GM12878 (cell line): ENCODE measurements around the gene AKT1. TPM values are rescaled to one million over a fixed set of nuclear protein-coding genes. Genes with fewer than 3 reads are reported as not detected.

Experiments
- ATAC-seq: fragments of 200-7000 bp; cut with Tn5 transposase; 3 replicates; pipeline ENCODE4 v1.9.1; 2020; ENCODE audit warnings: mild to moderate bottlenecking, moderate library complexity
- BruUV-seq: library from RNA; stranded (reverse); fragments of 400-500 nt; replicated peaks from 2 replicates; lab custom pipeline; 2021; lab: Mats Ljungman, UMichigan
- CTCF ChIA-PET: fragments of 300-600 bp; sonication (Branson Sonifier 250); formaldehyde crosslinking; extraction: SDS; loops from one replicate; lab custom pipeline; 2021; ENCODE audit warnings: inconsistent platforms; lab: Yijun Ruan, JAX
- POLR2A ChIA-PET: fragments of 350-600 bp; formaldehyde crosslinking; extraction: SDS; loops from one replicate; lab custom pipeline; 2021; ENCODE audit warnings: inconsistent platforms; lab: Charles Lee
- RAD21 ChIA-PET: fragments of 300-600 bp; sonication (Branson Sonifier 250); formaldehyde crosslinking; loops from one replicate; lab custom pipeline; 2023; ENCODE audit warnings: antibody characterized with exemption; ENCODE audit not compliant: unreplicated experiment; lab: Charles Lee
- SMC1A ChIA-PET: fragments of 300-600 bp; sonication (Branson Sonifier 250); formaldehyde crosslinking; loops from one replicate; lab custom pipeline; 2023; ENCODE audit not compliant: unreplicated experiment, uncharacterized antibody; lab: Charles Lee
- DNase-seq: peaks from one replicate; pipeline ENCODE4 v3.0.0-alpha.2; 2011; ENCODE audit warnings: low read depth, low spot score
- FAIRE-seq: peaks from 3 replicates; lab custom pipeline; 2011; peaks lifted over from hg19 to GRCh38; lab: Jason Lieb, UNC
- H2AFZ ChIP-seq: 2 replicates; pipeline ENCODE4 v1.6.0; 2011; ENCODE audit warnings: low read depth, low read length, control low read depth; ENCODE audit not compliant: control insufficient read depth
- H3K27ac ChIP-seq: 2 replicates; pipeline ENCODE4 v1.5.1; 2011; ENCODE audit warnings: control low read depth; ENCODE audit not compliant: control insufficient read depth, insufficient read depth
- H3K27me3 ChIP-seq, 2 experiments: replicated peaks in 1 of 2; 2 replicates each; pipeline versions ENCODE4 v1.6.0 to v1.6.1; 2011; ENCODE audit warnings: low read length in 1 of 2; ENCODE audit not compliant: control insufficient read depth in 2 of 2, insufficient read depth in 2 of 2
- H3K36me3 ChIP-seq, 2 experiments: 2 replicates each; pipeline ENCODE4 v1.5.1; 2011; ENCODE audit warnings: low read length in 1 of 2; ENCODE audit not compliant: control insufficient read depth in 2 of 2, insufficient read depth in 2 of 2
- H3K4me1 ChIP-seq: 2 replicates; pipeline ENCODE4 v1.6.1; 2011; ENCODE audit warnings: mild to moderate bottlenecking, low read length, moderate library complexity, mixed read lengths; ENCODE audit not compliant: control insufficient read depth, insufficient read depth
- H3K4me2 ChIP-seq: 2 replicates; pipeline ENCODE4 v1.6.0; 2011; ENCODE audit warnings: control low read depth; ENCODE audit not compliant: control insufficient read depth, insufficient read depth
- H3K4me3 ChIP-seq: fragments of 200-600 bp; sonication (generic); 2 replicates; pipeline ENCODE4 v1.5.1; 2016
- H3K79me2 ChIP-seq: 2 replicates; pipeline ENCODE4 v1.6.0; 2011; ENCODE audit warnings: low read length; ENCODE audit not compliant: control insufficient read depth, insufficient read depth
- H3K9ac ChIP-seq: 2 replicates; pipeline ENCODE4 v1.8.0; 2011; ENCODE audit warnings: low read length, control low read depth, mixed read lengths; ENCODE audit not compliant: control insufficient read depth, insufficient read depth
- H3K9me3 ChIP-seq: replicated peaks from 3 replicates; pipeline ENCODE4 v1.5.1; 2011; ENCODE audit warnings: mild to moderate bottlenecking, low read length; ENCODE audit not compliant: control insufficient read depth, insufficient read depth
- H4K20me1 ChIP-seq: 2 replicates; pipeline ENCODE4 v1.6.0; 2011; ENCODE audit not compliant: control insufficient read depth, insufficient read depth
- CEBPB ChIP-seq, 2 experiments: fragments of 150-350 bp in 1 of 2; IDR thresholded peaks; 2 replicates each; pipeline ENCODE4 v1.6.1; 2012 to 2014; ENCODE audit warnings: low read depth in 2 of 2, low read length in 2 of 2, borderline replicate concordance in 1 of 2, inconsistent platforms in 1 of 2
- CHD1 ChIP-seq: IDR thresholded peaks from 2 replicates; pipeline ENCODE4 v1.6.1; 2012; ENCODE audit warnings: low read depth, low read length, improper control_type of control experiment
- CUX1 ChIP-seq: IDR thresholded peaks from 2 replicates; pipeline ENCODE4 v1.6.1; 2012; ENCODE audit warnings: improper control_type of control experiment, low read depth, low read length; ENCODE audit not compliant: insufficient replicate concordance
- FOXK2 ChIP-seq: fragments of 450-650 bp; IDR thresholded peaks from 2 replicates; pipeline ENCODE4 v1.6.1; 2017; ENCODE audit warnings: mild to moderate bottlenecking, moderate library complexity
- HDAC6 ChIP-seq: fragments of 200-600 bp; sonication (generic); IDR thresholded peaks from one replicate; pipeline ENCODE4 v1.8.0; 2017; ENCODE audit warnings: antibody characterized with exemption; ENCODE audit not compliant: unreplicated experiment
- IRF4 ChIP-seq: IDR thresholded peaks from 2 replicates; pipeline ENCODE4 v1.6.1; 2011; ENCODE audit warnings: low read depth, low read length
- LARP7 ChIP-seq: fragments of 450-650 bp; IDR thresholded peaks from 2 replicates; pipeline ENCODE4 v1.6.1; 2017; ENCODE audit warnings: mild to moderate bottlenecking
- MTA2 ChIP-seq: fragments of 450-650 bp; IDR thresholded peaks from 2 replicates; pipeline ENCODE4 v1.6.1; 2016; ENCODE audit warnings: low read depth, mild to moderate bottlenecking, moderate library complexity
- NFIC ChIP-seq: IDR thresholded peaks from 2 replicates; pipeline ENCODE4 v1.6.1; 2012; ENCODE audit warnings: low read depth, mild to moderate bottlenecking, inconsistent platforms, low read length, moderate library complexity
- NR2C2 ChIP-seq: IDR thresholded peaks from 2 replicates; pipeline ENCODE4 v1.6.1; 2011; ENCODE audit warnings: borderline replicate concordance, low read depth; ENCODE audit not compliant: control insufficient read depth, insufficient read length
- PAX5 ChIP-seq: IDR thresholded peaks from 2 replicates; pipeline ENCODE4 v1.6.1; 2011; ENCODE audit warnings: low read depth, low read length, borderline replicate concordance
- RFX5 ChIP-seq: IDR thresholded peaks from 2 replicates; pipeline ENCODE4 v1.6.1; 2011; ENCODE audit warnings: low read depth, low read length, improper control_type of control experiment
- SIN3A ChIP-seq: IDR thresholded peaks from 2 replicates; pipeline ENCODE4 v1.6.1; 2012; ENCODE audit warnings: low read depth, low read length, improper control_type of control experiment
- SUPT20H ChIP-seq: IDR thresholded peaks from 2 replicates; pipeline ENCODE4 v1.6.1; 2011; ENCODE audit warnings: low read depth, mild to moderate bottlenecking, low read length, moderate library complexity, borderline replicate concordance; ENCODE audit not compliant: control insufficient read depth
- ZZZ3 ChIP-seq: IDR thresholded peaks from 2 replicates; pipeline ENCODE4 v1.6.1; 2011; ENCODE audit warnings: low read depth; ENCODE audit not compliant: control insufficient read depth, insufficient read length
- WGBS: methylation state at CpG from one replicate; pipeline ENCODE4 v1.1.6; 2016; ENCODE audit warnings: low lambda C conversion rate; ENCODE audit not compliant: insufficient replicate concordance, insufficient coverage; ENCODE audit errors: missing lambda C conversion rate; 5-methylcytosine and 5-hydroxymethylcytosine counted together
- in situ Hi-C: fragments of 300-500 bp; cut with MboI; formaldehyde crosslinking; loops from 9 replicates; pipeline ENCODE4 v1.14.3; 2018; ENCODE audit warnings: mixed read lengths
- intact Hi-C: fragments of 100-400 bp; cut with micrococcal nuclease; formaldehyde crosslinking; loops from one replicate; pipeline ENCODE4 v1.14.2; 2022; ENCODE audit not compliant: unreplicated experiment
- polyA plus RNA-seq, 11 experiments: library from polyadenylated mRNA; depleted of rRNA in 4 of 11; unstranded in 6 of 11; stranded (reverse) in 5 of 11; fragments of >200 nt; fragmentation: Nextera tagmentation in 4 of 11; fragmentation: Illumina TruSeq in 1 of 11; extraction: Ambion mirVana in 4 of 11; extraction: Trizol in 1 of 11; gene quantifications; 1 replicate in 1 of 11; 2 replicates in 10 of 11; pipeline versions ENCODE4 v1.2.1 to v1.2.3, GENCODE V29; 2011 to 2016; ENCODE audit warnings: inconsistent platforms in 2 of 11, missing spikeins in 2 of 11, low read depth in 1 of 11
- total RNA-seq, 4 experiments: library from RNA; depleted of rRNA in 3 of 4; stranded (reverse); fragments of >200 nt in 3 of 4; fragmentation: Illumina TruSeq in 1 of 4; extraction: Trizol in 1 of 4; gene quantifications; 2 replicates each; pipeline versions ENCODE4 v1.2.1 to v1.2.3, GENCODE V29; 2013 to 2021
- TF ChIP-seq, protein P1 (sequence below): fragments of 450-650 bp; IDR thresholded peaks from 2 replicates; pipeline ENCODE4 v1.6.1; 2017; ENCODE audit warnings: low read depth, mild to moderate bottlenecking, moderate library complexity

AKT1 gene
- total and polyA plus RNA-seq, 10 of the 15 experiments (the other 5 are each of a cell fraction or from before 2014, with no cell fraction given), result 0.63 to 110 (median 58.9) TPM

GRCh38 chr14:104813286-104813685, 17.7 kb upstream of the AKT1 start:
- Histone ChIP-seq H3K27me3 (no peaks in the 10 kb centered on the region), H4K20me1 (no peaks in the 10 kb centered on the region), H3K4me2 (no peak overlapping the region), H3K36me3 (no peaks in the 10 kb centered on the region), H3K79me2 (peaks cover 8% of the 10 kb centered on the region), H3K9me3 (no peaks in the 10 kb centered on the region), H3K27ac (no peak overlapping the region), H3K9ac (no peak overlapping the region), H3K4me3 (no peak overlapping the region), H2AFZ (no peak overlapping the region), H3K4me1 (no peaks in the 10 kb centered on the region)
- ChIA-PET POLR2A (no interaction called here), RAD21 (no interaction called here), SMC1A (no interaction called here), CTCF (interaction anchor here (0.7 to 0.8 kb wide), 2 partner anchors 12 to 247 kb away, joined by 3 to 5 read pairs; no protein-coding TSS in a partner anchor)
- intact Hi-C loops, result no loop called here
- ATAC-seq (no peak), DNase-seq (no peak), FAIRE-seq (no peak)
- in situ Hi-C loops, result no loop called here
- no TSS peak for BruUV-seq
- TF ChIP-seq, protein P1, sequence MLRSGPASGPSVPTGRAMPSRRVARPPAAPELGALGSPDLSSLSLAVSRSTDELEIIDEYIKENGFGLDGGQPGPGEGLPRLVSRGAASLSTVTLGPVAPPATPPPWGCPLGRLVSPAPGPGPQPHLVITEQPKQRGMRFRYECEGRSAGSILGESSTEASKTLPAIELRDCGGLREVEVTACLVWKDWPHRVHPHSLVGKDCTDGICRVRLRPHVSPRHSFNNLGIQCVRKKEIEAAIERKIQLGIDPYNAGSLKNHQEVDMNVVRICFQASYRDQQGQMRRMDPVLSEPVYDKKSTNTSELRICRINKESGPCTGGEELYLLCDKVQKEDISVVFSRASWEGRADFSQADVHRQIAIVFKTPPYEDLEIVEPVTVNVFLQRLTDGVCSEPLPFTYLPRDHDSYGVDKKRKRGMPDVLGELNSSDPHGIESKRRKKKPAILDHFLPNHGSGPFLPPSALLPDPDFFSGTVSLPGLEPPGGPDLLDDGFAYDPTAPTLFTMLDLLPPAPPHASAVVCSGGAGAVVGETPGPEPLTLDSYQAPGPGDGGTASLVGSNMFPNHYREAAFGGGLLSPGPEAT, result no peak
- TF ChIP-seq LARP7 (no peak), NFIC (no peak), CEBPB (IDR thresholded peaks at IDR 0.05; ENCODE audit: borderline replicate concordance in 1 of 2, low read depth in 2 of 2, low read length in 2 of 2) (no peak), CUX1 (no peak), RFX5 (no peak), FOXK2 (no peak), SUPT20H (no peak), NR2C2 (no peak), MTA2 (no peak), PAX5 (no peak), SIN3A (no peak), CHD1 (no peak), ZZZ3 (no peak), HDAC6 (no peak), IRF4 (no peak)
- over 99% methylated on average over 7 of the region's 7 CpGs for WGBS
